ENCODE measurements around the gene RANBP9. TPM values are rescaled to one million over a fixed set of nuclear protein-coding genes. Genes with fewer than 3 reads are reported as not detected.

The RANBP9 gene
- total and polyA plus RNA-seq, 2 of the 13 experiments (the other 11 are each of a cell fraction or from before 2014, with no cell fraction given) = 26.6 to 30.6 TPM

- no peak for DNase-seq (ENCODE audit: low spot score)
- BruUV-seq (replicated peaks) = no TSS peak
- intact Hi-C loops (cut with micrococcal nuclease; ENCODE audit: unreplicated experiment) = no loop called here
Observed at GRCh38 chr6:13672904-13673303, 38.7 kb downstream of the RANBP9 start.

More at GRCh38 chr6:13672904-13673303, 38.7 kb downstream of the RANBP9 start:
- H3K4me1 ChIP-seq (ENCODE audit: insufficient read depth, low read length) = peaks cover 44% of the 10 kb centered on the region
- no peak overlapping the region for H3K4me3 ChIP-seq (replicated peaks in 1 of 3; ENCODE audit: insufficient read depth in 1 of 3, low read depth in 2 of 3, low read length in 3 of 3)
- no peak for TF ChIP-seq ZNF710 (CRISPR knock-in tag; IDR thresholded peaks at IDR 0.05; ENCODE audit: borderline replicate concordance)
- TF ChIP-seq ZNF570 (CRISPR knock-in tag; IDR thresholded peaks at IDR 0.05; ENCODE audit: borderline replicate concordance) = no peak
- TF ChIP-seq KLF15 (CRISPR knock-in tag; IDR thresholded peaks at IDR 0.05; ENCODE audit: borderline replicate concordance) = no peak
- TF ChIP-seq DMTF1 (CRISPR knock-in tag; IDR thresholded peaks at IDR 0.05) = no peak
- TF ChIP-seq SRY (CRISPR knock-in tag; IDR thresholded peaks at IDR 0.05) = no peak
- TF ChIP-seq TCF7 (IDR thresholded peaks at IDR 0.05; ENCODE audit: low read depth) = no peak
- no peak for TF ChIP-seq SPEN (CRISPR knock-in tag; IDR thresholded peaks at IDR 0.05; ENCODE audit: low read depth)
- no peak for TF ChIP-seq ZC3H13 (CRISPR knock-in tag; IDR thresholded peaks at IDR 0.05)
- TF ChIP-seq GTF3A (CRISPR knock-in tag; conservative IDR thresholded peaks at IDR 0.05) = no peak
- TF ChIP-seq ZNF124 (CRISPR knock-in tag; IDR thresholded peaks at IDR 0.05) = no peak
- TF ChIP-seq NFE2L2 (IDR thresholded peaks at IDR 0.05; ENCODE audit: low read length) = no peak
- no peak for TF ChIP-seq NFE2 (CRISPR knock-in tag; IDR thresholded peaks at IDR 0.05)
- TF ChIP-seq AGO1 (IDR thresholded peaks at IDR 0.05; ENCODE audit: low read depth, low read length, poor library complexity, severe bottlenecking) = no peak
- no peak for TF ChIP-seq MIXL1 (CRISPR knock-in tag; IDR thresholded peaks at IDR 0.05)
- no peak for TF ChIP-seq NR2F1 (CRISPR knock-in tag; IDR thresholded peaks at IDR 0.05)
- no peak for TF ChIP-seq ZNF615 (CRISPR knock-in tag; IDR thresholded peaks at IDR 0.05; ENCODE audit: borderline replicate concordance)
- H3K27ac ChIP-seq (ENCODE audit: extremely low read length, insufficient read depth, low read length) = no peak overlapping the region
- H3K9ac ChIP-seq (ENCODE audit: insufficient read depth, low read depth, low read length) = no peak overlapping the region
- ChIA-PET CTCF (ENCODE audit: low intra/inter-chr PET ratio, low total read pairs) (no interaction called here), POLR2A (no interaction called here)
- H3K27me3 ChIP-seq (ENCODE audit: control insufficient read depth in 1 of 2, insufficient read depth in 2 of 2, low read length in 2 of 2) = no peaks in the 10 kb centered on the region
- no peak overlapping the region for H3K4me2 ChIP-seq (ENCODE audit: low read depth, low read length)
- in situ Hi-C loops (cut with HindIII; ENCODE audit: extremely low pct_ligation_motif_present, low pct_unique_long_range_greater_than_20kb) = no loop called here
- no peak for ATAC-seq
- H3K36me3 ChIP-seq (replicated peaks in 1 of 2; ENCODE audit: control insufficient read depth in 1 of 2, insufficient read depth in 2 of 2, low read length in 2 of 2) = no peaks in the 10 kb centered on the region
- no peak for FAIRE-seq
- H2AFZ ChIP-seq (ENCODE audit: low read length) = no peak overlapping the region
- peaks cover 98% of the 10 kb centered on the region for H3K79me2 ChIP-seq (ENCODE audit: insufficient read depth, low read length)
- H3K9me3 ChIP-seq (ENCODE audit: low read length) = peaks cover 9% of the 10 kb centered on the region
- H4K20me1 ChIP-seq (ENCODE audit: insufficient read depth, low read length) = no peaks in the 10 kb centered on the region
